Transverse colon (tissue), 4 donors: ENCODE data around the gene PCDHGA2.

ENCODE experiments used
- CTCF ChIP-seq, 5 experiments: fragments of 200-600 bp in 3 of 5; fragments of 450-650 bp in 2 of 5; sonication (generic) in 3 of 5; IDR thresholded peaks; 1 replicate in 2 of 5; 2 replicates in 3 of 5; pipeline ENCODE4 v1.5.1; 2016 to 2017; ENCODE audit warnings: antibody characterized with exemption in 5 of 5, inconsistent platforms in 3 of 5, mild to moderate bottlenecking in 2 of 5, moderate library complexity in 1 of 5
- POLR2AphosphoS5 ChIP-seq, 3 donors: sonication (generic); formaldehyde crosslinking; IDR thresholded peaks; one replicate each; pipeline ENCODE4 v1.6.1; 2016; ENCODE audit warnings: antibody characterized with exemption in 3 of 3

GRCh38 chr5:141359790-141360426, 21.3 kb downstream of the PCDHGA2 start, which contains the start of gene PCDHGB2:
- peak; percentile 18 to 43 (median 39) for TF ChIP-seq CTCF (IDR thresholded peaks at IDR 0.05)
- no peak for TF ChIP-seq POLR2AphosphoS5 (IDR thresholded peaks at IDR 0.05)
